H1 (cell line): ENCODE measurements around the gene CNGB1. TPM values are rescaled to one million over a fixed set of nuclear protein-coding genes. Genes with fewer than 3 reads are reported as not detected.

Experiments used
- CTCF ChIA-PET: fragments of 300-600 bp; sonication (Branson Sonifier 250); formaldehyde crosslinking; loops from one replicate; lab custom pipeline; 2021; ENCODE audit not compliant: partially characterized antibody; lab: Charles Lee
- POLR2A ChIA-PET: fragments of 300-600 bp; sonication (Branson Sonifier 250); formaldehyde crosslinking; loops from one replicate; lab custom pipeline; 2021; ENCODE audit warnings: inconsistent platforms; ENCODE audit not compliant: partially characterized antibody; lab: Charles Lee
- DNase-seq, 2 experiments: peaks; one replicate each; pipeline versions ENCODE4 v3.0.0 to v3.0.0-alpha.2; 2010 to 2022; ENCODE audit warnings: low spot score in 2 of 2, low read depth in 1 of 2, mixed read lengths in 1 of 2
- FAIRE-seq: peaks from 2 replicates; lab custom pipeline; 2011; peaks lifted over from hg19 to GRCh38; lab: Jason Lieb, UNC
- H2AFZ ChIP-seq: 2 replicates; pipeline ENCODE4 v1.8.1; 2012; ENCODE audit warnings: low read length, inconsistent platforms
- H2AK5ac ChIP-seq: 2 replicates; pipeline ENCODE4 v1.6.1; 2013; ENCODE audit warnings: low read depth, low read length
- H2BK120ac ChIP-seq: replicated peaks from 2 replicates; pipeline ENCODE3; 2013; ENCODE audit warnings: low read depth, low read length, inconsistent platforms
- H2BK12ac ChIP-seq: 2 replicates; pipeline ENCODE4 v1.6.1; 2013; ENCODE audit warnings: low read depth, low read length
- H2BK15ac ChIP-seq: 2 replicates; pipeline ENCODE4 v1.6.1; 2013; ENCODE audit warnings: low read length
- H2BK20ac ChIP-seq: 2 replicates; pipeline ENCODE4 v1.6.1; 2013; ENCODE audit warnings: low read length
- H2BK5ac ChIP-seq: 2 replicates; pipeline ENCODE4 v1.6.1; 2013; ENCODE audit warnings: low read depth, low read length
- H3K14ac ChIP-seq: 2 replicates; pipeline ENCODE4 v1.6.1; 2013; ENCODE audit warnings: inconsistent platforms; ENCODE audit not compliant: insufficient read length
- H3K18ac ChIP-seq: 2 replicates; pipeline ENCODE4 v1.6.1; 2013; ENCODE audit warnings: low read length; ENCODE audit errors: extremely low read depth
- H3K23ac ChIP-seq: 2 replicates; pipeline ENCODE4 v1.6.1; 2013; ENCODE audit warnings: inconsistent platforms; ENCODE audit not compliant: insufficient read length
- H3K23me2 ChIP-seq: 2 replicates; pipeline ENCODE4 v1.6.1; 2013; ENCODE audit warnings: low read depth, low read length
- H3K27ac ChIP-seq: 2 replicates; pipeline ENCODE4 v1.6.1; 2011; ENCODE audit warnings: low read depth, low read length, inconsistent platforms
- H3K27me3 ChIP-seq, 4 experiments: replicated peaks in 1 of 4; 1 replicate in 1 of 4; 2 replicates in 3 of 4; pipeline versions ENCODE4 v1.6.1 to v1.8.1; 2011 to 2013; ENCODE audit warnings: low read length in 3 of 4, mild to moderate bottlenecking in 3 of 4, inconsistent platforms in 2 of 4, mixed read lengths in 2 of 4, moderate library complexity in 1 of 4; ENCODE audit not compliant: control insufficient read depth in 3 of 4, insufficient read depth in 3 of 4; ENCODE audit errors: extremely low read depth in 1 of 4
- H3K36me3 ChIP-seq, 4 experiments: 2 replicates each; pipeline versions ENCODE4 v1.6.1 to v1.8.1; 2011 to 2013; ENCODE audit warnings: mild to moderate bottlenecking in 4 of 4, low read length in 3 of 4, moderate library complexity in 2 of 4, control low read depth in 1 of 4, inconsistent platforms in 1 of 4; ENCODE audit not compliant: insufficient read depth in 4 of 4, control insufficient read depth in 2 of 4
- H3K4ac ChIP-seq: replicated peaks from 2 replicates; pipeline ENCODE3; 2013; ENCODE audit warnings: low read length, low read depth, mixed read lengths, inconsistent platforms; ENCODE audit not compliant: insufficient read length
- H3K4me1 ChIP-seq, 4 experiments: replicated peaks in 1 of 4; 1 replicate in 1 of 4; 2 replicates in 3 of 4; pipeline versions ENCODE4 v1.6.1 to v1.8.1; 2011 to 2013; ENCODE audit warnings: low read length in 3 of 4, inconsistent platforms in 2 of 4, mixed read lengths in 1 of 4; ENCODE audit not compliant: insufficient read depth in 4 of 4, control insufficient read depth in 3 of 4
- H3K4me2 ChIP-seq, 2 experiments: 2 replicates each; pipeline versions ENCODE4 v1.6.1 to v1.8.1; 2011 to 2013; ENCODE audit warnings: low read depth in 2 of 2, low read length in 2 of 2, control low read depth in 1 of 2, inconsistent platforms in 1 of 2, mild to moderate bottlenecking in 1 of 2; ENCODE audit not compliant: insufficient read depth in 1 of 2
- H3K4me3 ChIP-seq, 4 experiments: fragments of 200-600, 300-600 bp in 1 of 4; sonication (generic), shearing (Covaris generic), sonication (Bioruptor Twin) in 1 of 4; 2 replicates each; pipeline versions ENCODE4 v1.5.1 to v1.8.1; 2011 to 2016; ENCODE audit warnings: low read length in 4 of 4, low read depth in 3 of 4, control low read depth in 2 of 4, inconsistent platforms in 2 of 4, mild to moderate bottlenecking in 2 of 4, mixed read lengths in 1 of 4, moderate library complexity in 1 of 4; ENCODE audit not compliant: insufficient read depth in 2 of 4; ENCODE audit errors: extremely low read depth in 1 of 4
- H3K56ac ChIP-seq: replicated peaks from 2 replicates; pipeline ENCODE3; 2013; ENCODE audit warnings: low read depth, mild to moderate bottlenecking, mixed read lengths, low read length, inconsistent platforms; ENCODE audit not compliant: insufficient read length
- H3K79me1 ChIP-seq: 2 replicates; pipeline ENCODE4 v1.6.1; 2013; ENCODE audit warnings: low read depth, low read length, control low read depth
- H3K79me2 ChIP-seq, 2 experiments: 2 replicates each; pipeline versions ENCODE4 v1.6.1 to v1.8.1; 2012 to 2013; ENCODE audit warnings: low read length in 2 of 2, mild to moderate bottlenecking in 2 of 2, inconsistent platforms in 1 of 2; ENCODE audit not compliant: insufficient read depth in 2 of 2, control insufficient read depth in 1 of 2
- H3K9ac ChIP-seq, 4 experiments: replicated peaks in 1 of 4; 1 replicate in 1 of 4; 2 replicates in 3 of 4; pipeline versions ENCODE4 v1.6.1 to v1.8.1; 2011 to 2013; ENCODE audit warnings: low read depth in 3 of 4, low read length in 3 of 4, control low read depth in 2 of 4, mild to moderate bottlenecking in 2 of 4, moderate library complexity in 2 of 4, inconsistent platforms in 1 of 4; ENCODE audit errors: extremely low read depth in 1 of 4
- H3K9me3 ChIP-seq, 2 experiments: 2 replicates each; pipeline versions ENCODE4 v1.6.1 to v1.8.1; 2012 to 2013; ENCODE audit warnings: mild to moderate bottlenecking in 2 of 2, moderate library complexity in 2 of 2, control low read depth in 1 of 2, inconsistent platforms in 1 of 2, low read depth in 1 of 2, low read length in 1 of 2, mixed read lengths in 1 of 2; ENCODE audit not compliant: insufficient read depth in 2 of 2
- H4K20me1 ChIP-seq, 2 experiments: replicated peaks in 1 of 2; 2 replicates each; pipeline versions ENCODE3 to v1.8.1; 2011 to 2013; ENCODE audit warnings: inconsistent platforms in 2 of 2, low read length in 2 of 2, mild to moderate bottlenecking in 1 of 2; ENCODE audit not compliant: insufficient read depth in 2 of 2, control insufficient read depth in 1 of 2
- H4K5ac ChIP-seq: 2 replicates; pipeline ENCODE4 v1.6.1; 2013; ENCODE audit warnings: low read length, low read depth, mixed read lengths, inconsistent platforms; ENCODE audit not compliant: insufficient read length
- H4K8ac ChIP-seq: 2 replicates; pipeline ENCODE4 v1.8.0; 2013; ENCODE audit warnings: mild to moderate bottlenecking, moderate library complexity, low read length, inconsistent platforms; ENCODE audit not compliant: insufficient read depth; ENCODE audit errors: extremely low read depth
- H4K91ac ChIP-seq: replicated peaks from 2 replicates; pipeline ENCODE3; 2013; ENCODE audit warnings: low read length, mixed read lengths, inconsistent platforms; ENCODE audit not compliant: insufficient read length
- EP300 ChIP-seq, 2 experiments: IDR thresholded peaks; 1 replicate in 1 of 2; 2 replicates in 1 of 2; pipeline ENCODE4 v1.6.1; 2011 to 2012; ENCODE audit warnings: low read depth in 2 of 2, low read length in 2 of 2, mild to moderate bottlenecking in 2 of 2, borderline replicate concordance in 1 of 2, inconsistent platforms in 1 of 2, moderate library complexity in 1 of 2
- RNF2 ChIP-seq: fragments of 200-900, 300-1000 bp; sonication (generic); IDR thresholded peaks from 2 replicates; pipeline ENCODE4 v1.7.1; 2016; ENCODE audit warnings: borderline replicate concordance, low read depth, mild to moderate bottlenecking, antibody characterized with exemption, low read length; ENCODE audit not compliant: poor library complexity, severe bottlenecking; ENCODE audit errors: missing control alignments
- SRF ChIP-seq: IDR thresholded peaks from 2 replicates; pipeline ENCODE4 v1.6.1; 2011; ENCODE audit warnings: mild to moderate bottlenecking, low read depth, low read length, moderate library complexity
- WGBS, 2 experiments: shearing (Covaris generic) in 1 of 2; methylation state at CpG; one replicate each; pipeline versions ENCODE4 v1.1.6 to v1.1.7; 2013 to 2015; ENCODE audit warnings: low lambda C conversion rate in 2 of 2, mixed read lengths in 2 of 2, inconsistent platforms in 1 of 2, low coverage in 1 of 2, missing lambda C conversion rate in 1 of 2; ENCODE audit not compliant: insufficient replicate concordance in 2 of 2, insufficient coverage in 1 of 2, insufficient read length in 1 of 2; ENCODE audit errors: extremely low coverage in 1 of 2, missing lambda C conversion rate in 1 of 2; 5-methylcytosine and 5-hydroxymethylcytosine counted together
- polyA plus RNA-seq, 7 experiments: library from polyadenylated mRNA; depleted of rRNA in 3 of 7; stranded (reverse) in 5 of 7; unstranded in 2 of 7; fragments of >200 nt in 5 of 7; fragments of 200-250 nt in 2 of 7; gene quantifications; 1 replicate in 5 of 7; 2 replicates in 1 of 7; 4 replicates in 1 of 7; pipeline versions ENCODE4 v1.2.1 to v1.2.3, GENCODE V29; 2011 to 2013; ENCODE audit warnings: missing spikeins in 2 of 7, mixed read lengths in 2 of 7
- total RNA-seq: library from RNA; stranded (reverse); fragmentation: NEBNext Ultra II Directional; extraction: Animal tissue kit (Norgen Biotek cat#: 25700); gene quantifications from 2 replicates; pipeline ENCODE4 v1.2.1, GENCODE V29; 2021
- TF ChIP-seq, protein P1 (sequence below), 3 experiments: IDR thresholded peaks; 1 replicate in 2 of 3; 2 replicates in 1 of 3; pipeline versions ENCODE4 v1.5.1 to v1.6.1; 2011; ENCODE audit warnings: low read length in 3 of 3, mild to moderate bottlenecking in 3 of 3, inconsistent platforms in 2 of 3, low read depth in 1 of 3, moderate library complexity in 1 of 3; ENCODE audit not compliant: insufficient read depth in 1 of 3; ENCODE audit errors: control extremely low read depth in 1 of 3
- TF ChIP-seq, protein P2 (sequence below): IDR thresholded peaks from 2 replicates; pipeline ENCODE4 v1.6.1; 2011; ENCODE audit warnings: low read depth, mild to moderate bottlenecking, low read length; ENCODE audit not compliant: insufficient read depth

Gene CNGB1
- total and polyA plus RNA-seq, 2 of the 8 experiments (the other 6 are each of a cell fraction or from before 2014, with no cell fraction given): not detected

GRCh38 chr16:57923841-57924240 lies 47.1 kb downstream of the CNGB1 start:
- Histone ChIP-seq H2BK5ac (no peak overlapping the region), H3K4me2 (no peak overlapping the region), H3K9me3 (no peaks in the 10 kb centered on the region), H4K5ac (no peak overlapping the region), H3K36me3 (no peaks in the 10 kb centered on the region), H3K4me1 (peaks cover 0 to 2% (median 0%) of the 10 kb centered on the region in 4 experiments; a peak in 1 of 7 replicates), H3K79me1 (no peaks in the 10 kb centered on the region), H3K4ac (no peak overlapping the region), H4K91ac (no peak overlapping the region), H3K14ac (no peak overlapping the region), H3K9ac (no peak overlapping the region), H2AK5ac (no peak overlapping the region), H2BK15ac (no peak overlapping the region), H3K27me3 (no peaks in the 10 kb centered on the region; a peak in 1 of 7 replicates), H3K18ac (no peak overlapping the region), H3K23ac (no peak overlapping the region), H3K56ac (no peak overlapping the region), H3K23me2 (no peaks in the 10 kb centered on the region), H3K27ac (no peak overlapping the region), H4K20me1 (no peaks in the 10 kb centered on the region), H2BK12ac (no peak overlapping the region), H3K4me3 (no peak overlapping the region), H2BK20ac (no peak overlapping the region), H4K8ac (no peak overlapping the region), H2BK120ac (no peak overlapping the region), H3K79me2 (no peaks in the 10 kb centered on the region), H2AFZ (no peak overlapping the region)
- TF ChIP-seq SRF (no peak), RNF2 (no peak), EP300 (IDR thresholded peaks at IDR 0.05; ENCODE audit: borderline replicate concordance in 1 of 2, low read depth in 2 of 2, low read length in 2 of 2) (no peak)
- TF ChIP-seq, protein P1, sequence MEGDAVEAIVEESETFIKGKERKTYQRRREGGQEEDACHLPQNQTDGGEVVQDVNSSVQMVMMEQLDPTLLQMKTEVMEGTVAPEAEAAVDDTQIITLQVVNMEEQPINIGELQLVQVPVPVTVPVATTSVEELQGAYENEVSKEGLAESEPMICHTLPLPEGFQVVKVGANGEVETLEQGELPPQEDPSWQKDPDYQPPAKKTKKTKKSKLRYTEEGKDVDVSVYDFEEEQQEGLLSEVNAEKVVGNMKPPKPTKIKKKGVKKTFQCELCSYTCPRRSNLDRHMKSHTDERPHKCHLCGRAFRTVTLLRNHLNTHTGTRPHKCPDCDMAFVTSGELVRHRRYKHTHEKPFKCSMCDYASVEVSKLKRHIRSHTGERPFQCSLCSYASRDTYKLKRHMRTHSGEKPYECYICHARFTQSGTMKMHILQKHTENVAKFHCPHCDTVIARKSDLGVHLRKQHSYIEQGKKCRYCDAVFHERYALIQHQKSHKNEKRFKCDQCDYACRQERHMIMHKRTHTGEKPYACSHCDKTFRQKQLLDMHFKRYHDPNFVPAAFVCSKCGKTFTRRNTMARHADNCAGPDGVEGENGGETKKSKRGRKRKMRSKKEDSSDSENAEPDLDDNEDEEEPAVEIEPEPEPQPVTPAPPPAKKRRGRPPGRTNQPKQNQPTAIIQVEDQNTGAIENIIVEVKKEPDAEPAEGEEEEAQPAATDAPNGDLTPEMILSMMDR (IDR thresholded peaks at IDR 0.05; ENCODE audit: control extremely low read depth in 1 of 3, insufficient read depth in 1 of 3, low read depth in 1 of 3, low read length in 3 of 3): no peak
- TF ChIP-seq, protein P2, sequence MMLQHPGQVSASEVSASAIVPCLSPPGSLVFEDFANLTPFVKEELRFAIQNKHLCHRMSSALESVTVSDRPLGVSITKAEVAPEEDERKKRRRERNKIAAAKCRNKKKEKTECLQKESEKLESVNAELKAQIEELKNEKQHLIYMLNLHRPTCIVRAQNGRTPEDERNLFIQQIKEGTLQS: no peak
- CTCF ChIA-PET: interaction anchor here (0.5 to 1.4 kb wide), 2 partner anchors 24 to 1441 kb away, joined by 3 to 6 read pairs; no protein-coding TSS in a partner anchor
- 95% methylated on average over 2 of the region's 2 CpGs; no CpG with 5 or more reads in 1 of the 2 experiments for WGBS, 2 experiments
- DNase-seq (no peak), FAIRE-seq (no peak)
- POLR2A ChIA-PET: no interaction called here
